ENCODE results near the gene AHDC1.

AHDC1 gene

DNA sequence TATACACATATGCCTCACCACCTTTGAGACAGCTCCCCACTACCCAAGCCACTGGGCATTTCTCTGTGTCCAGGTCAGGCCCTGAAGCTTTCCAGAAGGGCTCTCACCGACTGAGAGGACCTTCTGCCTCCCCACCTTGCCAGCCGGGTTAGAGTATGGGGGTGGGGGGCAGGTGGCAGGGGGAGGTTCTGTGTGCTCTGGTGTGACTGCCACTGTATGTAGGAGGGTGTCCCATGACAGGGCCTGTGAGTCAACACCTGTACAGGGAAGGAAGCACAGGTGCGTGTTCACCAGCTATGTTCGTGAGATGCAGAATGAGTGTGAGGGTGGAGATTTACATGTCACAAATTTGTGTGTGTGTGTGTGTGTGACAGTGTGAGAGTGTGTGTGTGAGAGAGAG is 7.0 kb downstream of the AHDC1 start:
- Histone ChIP-seq H3K9me3 (ENCODE audit: control insufficient read depth, insufficient read depth, low read depth, low read length) (no peaks in the 10 kb centered on the region), H3K36me3 (ENCODE audit: control insufficient read depth in 2 of 2, insufficient read depth in 1 of 2, low read length in 2 of 2) (peaks cover 0 to 7% of the 10 kb centered on the region in 2 experiments; a peak in 1 of 3 replicates), H3K27ac (ENCODE audit: extremely low read depth, low read depth, low read length) (no peak overlapping the region), H3K4me1 (ENCODE audit: control insufficient read depth, insufficient read depth, low read length) (peaks cover 30% of the 10 kb centered on the region), H3K4me3 (ENCODE audit: low read depth, low read length) (no peak overlapping the region)
- CTCF ChIA-PET, result interaction anchor here (1.0 to 2.4 kb wide), 3 partner anchors 13 to 40 kb away, joined by 3 to 17 read pairs (median 5); no protein-coding TSS in a partner anchor
- POLR2A ChIA-PET, result no interaction called here
- TF ChIP-seq ZNF626 (tag by site-specific recombination; IDR thresholded peaks at IDR 0.05), result no peak
- no peak for TF ChIP-seq ZNF311 (tag by site-specific recombination; IDR thresholded peaks at IDR 0.05; ENCODE audit: borderline replicate concordance)
- TF ChIP-seq, protein P1, sequence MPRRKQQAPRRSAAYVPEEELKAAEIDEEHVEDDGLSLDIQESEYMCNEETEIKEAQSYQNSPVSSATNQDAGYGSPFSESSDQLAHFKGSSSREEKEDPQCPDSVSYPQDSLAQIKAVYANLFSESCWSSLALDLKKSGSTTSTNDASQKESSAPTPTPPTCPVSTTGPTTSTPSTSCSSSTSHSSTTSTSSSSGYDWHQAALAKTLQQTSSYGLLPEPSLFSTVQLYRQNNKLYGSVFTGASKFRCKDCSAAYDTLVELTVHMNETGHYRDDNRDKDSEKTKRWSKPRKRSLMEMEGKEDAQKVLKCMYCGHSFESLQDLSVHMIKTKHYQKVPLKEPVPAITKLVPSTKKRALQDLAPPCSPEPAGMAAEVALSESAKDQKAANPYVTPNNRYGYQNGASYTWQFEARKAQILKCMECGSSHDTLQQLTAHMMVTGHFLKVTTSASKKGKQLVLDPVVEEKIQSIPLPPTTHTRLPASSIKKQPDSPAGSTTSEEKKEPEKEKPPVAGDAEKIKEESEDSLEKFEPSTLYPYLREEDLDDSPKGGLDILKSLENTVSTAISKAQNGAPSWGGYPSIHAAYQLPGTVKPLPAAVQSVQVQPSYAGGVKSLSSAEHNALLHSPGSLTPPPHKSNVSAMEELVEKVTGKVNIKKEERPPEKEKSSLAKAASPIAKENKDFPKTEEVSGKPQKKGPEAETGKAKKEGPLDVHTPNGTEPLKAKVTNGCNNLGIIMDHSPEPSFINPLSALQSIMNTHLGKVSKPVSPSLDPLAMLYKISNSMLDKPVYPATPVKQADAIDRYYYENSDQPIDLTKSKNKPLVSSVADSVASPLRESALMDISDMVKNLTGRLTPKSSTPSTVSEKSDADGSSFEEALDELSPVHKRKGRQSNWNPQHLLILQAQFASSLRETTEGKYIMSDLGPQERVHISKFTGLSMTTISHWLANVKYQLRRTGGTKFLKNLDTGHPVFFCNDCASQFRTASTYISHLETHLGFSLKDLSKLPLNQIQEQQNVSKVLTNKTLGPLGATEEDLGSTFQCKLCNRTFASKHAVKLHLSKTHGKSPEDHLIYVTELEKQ (tag by site-specific recombination; IDR thresholded peaks at IDR 0.05; ENCODE audit: borderline replicate concordance), result no peak
- no peak for TF ChIP-seq ZBTB7A (tag by site-specific recombination; IDR thresholded peaks at IDR 0.05; ENCODE audit: low read depth)
- TF ChIP-seq ZSCAN30 (tag by site-specific recombination; IDR thresholded peaks at IDR 0.05), result no peak
- no peak for TF ChIP-seq SP2 (tag by site-specific recombination; IDR thresholded peaks at IDR 0.05)
- TF ChIP-seq, protein P2, sequence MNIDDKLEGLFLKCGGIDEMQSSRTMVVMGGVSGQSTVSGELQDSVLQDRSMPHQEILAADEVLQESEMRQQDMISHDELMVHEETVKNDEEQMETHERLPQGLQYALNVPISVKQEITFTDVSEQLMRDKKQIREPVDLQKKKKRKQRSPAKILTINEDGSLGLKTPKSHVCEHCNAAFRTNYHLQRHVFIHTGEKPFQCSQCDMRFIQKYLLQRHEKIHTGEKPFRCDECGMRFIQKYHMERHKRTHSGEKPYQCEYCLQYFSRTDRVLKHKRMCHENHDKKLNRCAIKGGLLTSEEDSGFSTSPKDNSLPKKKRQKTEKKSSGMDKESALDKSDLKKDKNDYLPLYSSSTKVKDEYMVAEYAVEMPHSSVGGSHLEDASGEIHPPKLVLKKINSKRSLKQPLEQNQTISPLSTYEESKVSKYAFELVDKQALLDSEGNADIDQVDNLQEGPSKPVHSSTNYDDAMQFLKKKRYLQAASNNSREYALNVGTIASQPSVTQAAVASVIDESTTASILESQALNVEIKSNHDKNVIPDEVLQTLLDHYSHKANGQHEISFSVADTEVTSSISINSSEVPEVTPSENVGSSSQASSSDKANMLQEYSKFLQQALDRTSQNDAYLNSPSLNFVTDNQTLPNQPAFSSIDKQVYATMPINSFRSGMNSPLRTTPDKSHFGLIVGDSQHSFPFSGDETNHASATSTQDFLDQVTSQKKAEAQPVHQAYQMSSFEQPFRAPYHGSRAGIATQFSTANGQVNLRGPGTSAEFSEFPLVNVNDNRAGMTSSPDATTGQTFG (tag by site-specific recombination; IDR thresholded peaks at IDR 0.05; ENCODE audit: borderline replicate concordance), result no peak

DNA sequence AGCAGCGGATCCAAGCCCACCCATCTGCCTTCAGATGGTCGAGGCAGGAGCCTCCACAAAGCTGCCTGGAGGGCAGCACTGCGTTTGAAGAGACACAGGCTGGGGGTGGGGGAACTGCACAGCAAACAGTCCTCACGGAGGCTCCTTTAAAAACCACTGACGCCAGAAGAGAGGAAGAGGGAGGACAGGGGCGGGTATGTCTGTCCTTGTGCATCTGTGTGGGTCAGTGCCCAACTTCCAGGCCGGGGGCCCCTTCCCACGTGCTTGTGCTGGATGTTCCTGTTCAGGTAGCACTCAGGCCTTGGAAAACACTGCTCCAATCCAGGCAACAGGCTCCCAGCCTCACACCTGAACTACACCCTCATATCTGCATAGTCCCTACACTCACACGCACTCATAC is 7.7 kb downstream of the AHDC1 start:
- POLR2A ChIA-PET, result no interaction called here
- no peak overlapping the region for H3K27ac ChIP-seq (ENCODE audit: extremely low read depth, low read depth, low read length)
- peaks cover 30% of the 10 kb centered on the region for H3K4me1 ChIP-seq (ENCODE audit: control insufficient read depth, insufficient read depth, low read length)

DNA sequence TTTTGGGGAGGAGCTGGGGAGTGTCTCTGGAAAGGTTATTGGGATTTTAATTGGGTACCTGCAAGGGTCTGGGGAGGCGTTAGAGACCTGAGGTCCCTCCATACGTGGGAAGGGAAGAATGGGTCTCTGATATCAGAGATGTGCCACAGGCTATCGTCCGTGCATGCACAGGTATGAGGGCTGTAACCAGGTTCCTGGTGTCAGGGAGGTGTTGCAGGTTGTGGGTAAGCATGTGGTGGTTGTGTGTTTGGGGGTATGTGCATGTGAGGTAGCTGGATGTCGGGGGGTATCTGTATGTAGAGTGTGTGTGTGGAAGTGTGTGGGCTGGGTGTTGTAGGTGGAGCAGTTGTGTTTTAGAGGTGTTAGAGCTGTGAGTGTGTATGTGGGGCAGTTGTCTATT is 8.3 kb downstream of the AHDC1 start:
- Histone ChIP-seq H3K4me3 (ENCODE audit: low read depth, low read length) (no peak overlapping the region), H3K27ac (ENCODE audit: extremely low read depth, low read depth, low read length) (no peak overlapping the region), H3K4me1 (ENCODE audit: control insufficient read depth, insufficient read depth, low read length) (peaks cover 27% of the 10 kb centered on the region), H3K9me3 (ENCODE audit: control insufficient read depth, insufficient read depth, low read depth, low read length) (no peaks in the 10 kb centered on the region), H3K36me3 (ENCODE audit: control insufficient read depth in 2 of 2, insufficient read depth in 1 of 2, low read length in 2 of 2) (peaks cover 0 to 7% of the 10 kb centered on the region in 2 experiments; a peak in 1 of 3 replicates)
- ChIA-PET CTCF (interaction anchor here (0.6 to 2.4 kb wide), 7 partner anchors 11 to 83 kb away, joined by 3 to 17 read pairs (median 4); no protein-coding TSS in a partner anchor), POLR2A (interaction anchor here (1.4 kb wide), 2 partner anchors 8 to 19 kb away, joined by 4 to 9 read pairs; partner anchors contain the start of gene AHDC1)
- TF ChIP-seq, protein P3, sequence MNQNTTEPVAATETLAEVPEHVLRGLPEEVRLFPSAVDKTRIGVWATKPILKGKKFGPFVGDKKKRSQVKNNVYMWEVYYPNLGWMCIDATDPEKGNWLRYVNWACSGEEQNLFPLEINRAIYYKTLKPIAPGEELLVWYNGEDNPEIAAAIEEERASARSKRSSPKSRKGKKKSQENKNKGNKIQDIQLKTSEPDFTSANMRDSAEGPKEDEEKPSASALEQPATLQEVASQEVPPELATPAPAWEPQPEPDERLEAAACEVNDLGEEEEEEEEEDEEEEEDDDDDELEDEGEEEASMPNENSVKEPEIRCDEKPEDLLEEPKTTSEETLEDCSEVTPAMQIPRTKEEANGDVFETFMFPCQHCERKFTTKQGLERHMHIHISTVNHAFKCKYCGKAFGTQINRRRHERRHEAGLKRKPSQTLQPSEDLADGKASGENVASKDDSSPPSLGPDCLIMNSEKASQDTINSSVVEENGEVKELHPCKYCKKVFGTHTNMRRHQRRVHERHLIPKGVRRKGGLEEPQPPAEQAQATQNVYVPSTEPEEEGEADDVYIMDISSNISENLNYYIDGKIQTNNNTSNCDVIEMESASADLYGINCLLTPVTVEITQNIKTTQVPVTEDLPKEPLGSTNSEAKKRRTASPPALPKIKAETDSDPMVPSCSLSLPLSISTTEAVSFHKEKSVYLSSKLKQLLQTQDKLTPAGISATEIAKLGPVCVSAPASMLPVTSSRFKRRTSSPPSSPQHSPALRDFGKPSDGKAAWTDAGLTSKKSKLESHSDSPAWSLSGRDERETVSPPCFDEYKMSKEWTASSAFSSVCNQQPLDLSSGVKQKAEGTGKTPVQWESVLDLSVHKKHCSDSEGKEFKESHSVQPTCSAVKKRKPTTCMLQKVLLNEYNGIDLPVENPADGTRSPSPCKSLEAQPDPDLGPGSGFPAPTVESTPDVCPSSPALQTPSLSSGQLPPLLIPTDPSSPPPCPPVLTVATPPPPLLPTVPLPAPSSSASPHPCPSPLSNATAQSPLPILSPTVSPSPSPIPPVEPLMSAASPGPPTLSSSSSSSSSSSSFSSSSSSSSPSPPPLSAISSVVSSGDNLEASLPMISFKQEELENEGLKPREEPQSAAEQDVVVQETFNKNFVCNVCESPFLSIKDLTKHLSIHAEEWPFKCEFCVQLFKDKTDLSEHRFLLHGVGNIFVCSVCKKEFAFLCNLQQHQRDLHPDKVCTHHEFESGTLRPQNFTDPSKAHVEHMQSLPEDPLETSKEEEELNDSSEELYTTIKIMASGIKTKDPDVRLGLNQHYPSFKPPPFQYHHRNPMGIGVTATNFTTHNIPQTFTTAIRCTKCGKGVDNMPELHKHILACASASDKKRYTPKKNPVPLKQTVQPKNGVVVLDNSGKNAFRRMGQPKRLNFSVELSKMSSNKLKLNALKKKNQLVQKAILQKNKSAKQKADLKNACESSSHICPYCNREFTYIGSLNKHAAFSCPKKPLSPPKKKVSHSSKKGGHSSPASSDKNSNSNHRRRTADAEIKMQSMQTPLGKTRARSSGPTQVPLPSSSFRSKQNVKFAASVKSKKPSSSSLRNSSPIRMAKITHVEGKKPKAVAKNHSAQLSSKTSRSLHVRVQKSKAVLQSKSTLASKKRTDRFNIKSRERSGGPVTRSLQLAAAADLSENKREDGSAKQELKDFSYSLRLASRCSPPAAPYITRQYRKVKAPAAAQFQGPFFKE (tag by site-specific recombination; IDR thresholded peaks at IDR 0.05; ENCODE audit: borderline replicate concordance), result no peak
- TF ChIP-seq ZNF501 (tag by site-specific recombination; IDR thresholded peaks at IDR 0.05), result no peak
- TF ChIP-seq, protein P4, sequence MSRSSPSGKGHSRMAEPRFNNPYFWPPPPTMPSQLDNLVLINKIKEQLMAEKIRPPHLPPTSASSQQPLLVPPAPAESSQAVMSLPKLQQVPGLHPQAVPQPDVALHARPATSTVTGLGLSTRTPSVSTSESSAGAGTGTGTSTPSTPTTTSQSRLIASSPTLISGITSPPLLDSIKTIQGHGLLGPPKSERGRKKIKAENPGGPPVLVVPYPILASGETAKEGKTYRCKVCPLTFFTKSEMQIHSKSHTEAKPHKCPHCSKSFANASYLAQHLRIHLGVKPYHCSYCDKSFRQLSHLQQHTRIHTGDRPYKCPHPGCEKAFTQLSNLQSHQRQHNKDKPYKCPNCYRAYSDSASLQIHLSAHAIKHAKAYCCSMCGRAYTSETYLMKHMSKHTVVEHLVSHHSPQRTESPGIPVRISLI (tag by site-specific recombination; IDR thresholded peaks at IDR 0.05), result no peak
- no peak for TF ChIP-seq KLF10 (tag by site-specific recombination; IDR thresholded peaks at IDR 0.05)
- TF ChIP-seq ZNF791 (tag by site-specific recombination; IDR thresholded peaks at IDR 0.05), result no peak

More for the DNA sequence above, 7.7 kb downstream of the AHDC1 start:
- CTCF ChIA-PET, result interaction anchor here (1.0 to 2.4 kb wide), 5 partner anchors 12 to 39 kb away, joined by 3 to 17 read pairs (median 4); no protein-coding TSS in a partner anchor
- Histone ChIP-seq H3K36me3 (ENCODE audit: control insufficient read depth in 2 of 2, insufficient read depth in 1 of 2, low read length in 2 of 2) (peaks cover 0 to 7% of the 10 kb centered on the region in 2 experiments; a peak in 1 of 3 replicates), H3K9me3 (ENCODE audit: control insufficient read depth, insufficient read depth, low read depth, low read length) (no peaks in the 10 kb centered on the region), H3K4me3 (ENCODE audit: low read depth, low read length) (no peak overlapping the region)
- no peak for TF ChIP-seq ZNF37A (tag by site-specific recombination; IDR thresholded peaks at IDR 0.05)
- no peak for TF ChIP-seq ZBTB17 (tag by site-specific recombination; IDR thresholded peaks at IDR 0.05)
- TF ChIP-seq ZNF404 (tag by site-specific recombination; IDR thresholded peaks at IDR 0.05), result no peak
- TF ChIP-seq, protein P5, sequence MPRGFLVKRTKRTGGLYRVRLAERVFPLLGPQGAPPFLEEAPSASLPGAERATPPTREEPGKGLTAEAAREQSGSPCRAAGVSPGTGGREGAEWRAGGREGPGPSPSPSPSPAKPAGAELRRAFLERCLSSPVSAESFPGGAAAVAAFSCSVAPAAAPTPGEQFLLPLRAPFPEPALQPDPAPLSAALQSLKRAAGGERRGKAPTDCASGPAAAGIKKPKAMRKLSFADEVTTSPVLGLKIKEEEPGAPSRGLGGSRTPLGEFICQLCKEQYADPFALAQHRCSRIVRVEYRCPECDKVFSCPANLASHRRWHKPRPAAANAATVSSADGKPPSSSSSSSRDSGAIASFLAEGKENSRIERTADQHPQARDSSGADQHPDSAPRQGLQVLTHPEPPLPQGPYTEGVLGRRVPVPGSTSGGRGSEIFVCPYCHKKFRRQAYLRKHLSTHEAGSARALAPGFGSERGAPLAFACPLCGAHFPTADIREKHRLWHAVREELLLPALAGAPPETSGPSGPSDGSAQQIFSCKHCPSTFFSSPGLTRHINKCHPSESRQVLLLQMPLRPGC (tag by site-specific recombination; IDR thresholded peaks at IDR 0.05), result no peak
- TF ChIP-seq ZNF660 (tag by site-specific recombination; IDR thresholded peaks at IDR 0.05), result no peak
- peak; percentile 4; the same call in 1 of the 2 replicates for TF ChIP-seq GLIS2 (tag by site-specific recombination; IDR thresholded peaks at IDR 0.05)
- no peak for TF ChIP-seq ZNF510 (tag by site-specific recombination; IDR thresholded peaks at IDR 0.05; ENCODE audit: insufficient replicate concordance)
